Peyer's patch (tissue), 4 donors: ENCODE results near the gene MAPK8.

ENCODE experiments used
- CTCF ChIP-seq, 6 experiments: fragments of 450-650 bp in 4 of 6; fragments of 200-600 bp in 2 of 6; sonication (generic) in 1 of 6; IDR thresholded peaks; one replicate each; pipeline ENCODE4 v1.5.1; 2017 to 2019; ENCODE audit warnings: antibody characterized with exemption in 6 of 6, mild to moderate bottlenecking in 3 of 6, moderate library complexity in 1 of 6
- POLR2A ChIP-seq, 2 donors: fragments of 450-650 bp; IDR thresholded peaks; one replicate each; pipeline ENCODE4 v1.5.1; 2017; ENCODE audit warnings: antibody characterized with exemption in 2 of 2, mild to moderate bottlenecking in 2 of 2, moderate library complexity in 2 of 2

GRCh38 chr10:48464871-48465736 lies 158.6 kb downstream of the MAPK8 start:
- TF ChIP-seq CTCF (IDR thresholded peaks at IDR 0.05) (no peak), POLR2A (IDR thresholded peaks at IDR 0.05) (no peak)
